SIG-M5 treated with dmso at 0.1 percent for 504 hours (cell line): Measurements from ENCODE around the gene UNC5C.
"Not testable (repeated sequence)": the region's sequence is repeated elsewhere in the genome, so short reads cannot be mapped to it uniquely, and the experiment has no call there.

Experiments used
- DNase-seq: peaks from one replicate; lab custom pipeline; 2025; ENCODE audit not compliant: unreplicated experiment; lab: John Stamatoyannopoulos, UW

The UNC5C gene

DNA sequence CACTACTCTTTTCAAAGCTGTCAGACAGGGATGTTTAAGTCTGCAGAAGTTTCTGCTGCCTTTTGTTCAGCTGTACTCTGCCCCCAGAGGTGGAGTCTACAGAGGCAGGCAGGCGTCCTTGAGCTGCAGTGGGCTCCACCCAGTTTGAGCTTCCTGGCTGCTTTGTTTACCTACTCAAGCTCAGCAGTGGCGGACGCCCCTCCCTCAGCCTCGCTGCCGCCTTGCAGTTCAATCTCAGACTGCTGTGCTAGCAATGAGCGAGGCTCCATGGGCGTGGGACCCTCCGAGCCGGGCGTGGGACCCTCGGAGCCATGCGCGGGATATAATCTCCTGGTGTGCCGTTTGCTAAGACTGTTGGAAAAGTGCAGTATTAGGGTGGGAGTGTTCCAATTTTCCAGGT is 409.3 kb downstream of the UNC5C start:
- DNase-seq, result not testable (repeated sequence)

- DNase-seq, result not testable (repeated sequence)
These were observed 414.8 kb downstream of the UNC5C start for GRCh38 chr4:95134016-95134415.

DNA sequence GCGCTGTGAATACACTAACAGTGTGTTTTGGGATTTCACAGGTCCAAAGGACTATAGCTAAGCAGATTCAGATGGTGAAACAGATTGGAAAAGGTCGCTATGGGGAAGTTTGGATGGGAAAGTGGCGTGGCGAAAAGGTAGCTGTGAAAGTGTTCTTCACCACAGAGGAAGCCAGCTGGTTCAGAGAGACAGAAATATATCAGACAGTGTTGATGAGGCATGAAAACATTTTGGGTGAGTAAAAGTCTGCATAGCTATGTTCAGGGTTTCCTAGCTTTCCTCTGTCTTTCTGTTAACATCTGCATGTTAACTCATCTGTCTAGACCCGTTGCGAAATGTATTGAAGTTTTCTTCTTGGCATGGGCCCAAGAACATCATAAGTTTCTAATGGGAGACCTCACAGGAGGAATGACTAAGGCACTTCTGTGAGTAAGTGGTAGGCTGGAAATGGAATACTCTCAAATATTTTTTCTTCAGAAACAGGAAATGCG is 418.9 kb downstream of the UNC5C start:
- DNase-seq, result peak; percentile 39

- DNase-seq, result no peak
These were observed 419.7 kb downstream of the UNC5C start for GRCh38 chr4:95129031-95129430.

DNA sequence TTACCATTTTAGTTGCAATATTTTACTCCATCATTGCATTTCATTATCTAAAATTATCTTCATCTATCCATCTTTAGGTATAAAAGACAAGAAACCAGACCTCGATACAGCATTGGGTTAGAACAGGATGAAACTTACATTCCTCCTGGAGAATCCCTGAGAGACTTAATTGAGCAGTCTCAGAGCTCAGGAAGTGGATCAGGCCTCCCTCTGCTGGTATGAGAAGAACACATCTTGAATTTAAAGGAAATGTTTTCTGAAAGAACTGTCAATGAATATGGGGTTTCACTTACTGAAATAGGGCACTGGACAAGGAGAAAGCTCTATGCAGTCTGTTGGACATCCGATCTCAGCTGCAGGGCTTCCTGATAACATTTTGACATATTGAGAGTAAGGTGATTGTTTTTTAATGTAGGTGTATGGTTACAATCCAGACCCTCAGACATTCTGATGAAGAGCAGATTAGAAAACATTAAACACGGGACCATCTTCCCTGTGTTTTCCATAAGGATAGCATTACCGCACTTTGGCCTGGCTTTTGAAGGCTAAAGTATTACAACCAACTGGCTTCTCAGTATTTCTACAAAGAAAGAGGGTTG is 423.8 kb downstream of the UNC5C start:
- peak; percentile 7 for DNase-seq

- no peak for DNase-seq
These were observed 426.8 kb downstream of the UNC5C start for GRCh38 chr4:95122001-95122400.

- no peak for DNase-seq
These were observed 428.3 kb downstream of the UNC5C start for GRCh38 chr4:95120456-95120855.

DNA sequence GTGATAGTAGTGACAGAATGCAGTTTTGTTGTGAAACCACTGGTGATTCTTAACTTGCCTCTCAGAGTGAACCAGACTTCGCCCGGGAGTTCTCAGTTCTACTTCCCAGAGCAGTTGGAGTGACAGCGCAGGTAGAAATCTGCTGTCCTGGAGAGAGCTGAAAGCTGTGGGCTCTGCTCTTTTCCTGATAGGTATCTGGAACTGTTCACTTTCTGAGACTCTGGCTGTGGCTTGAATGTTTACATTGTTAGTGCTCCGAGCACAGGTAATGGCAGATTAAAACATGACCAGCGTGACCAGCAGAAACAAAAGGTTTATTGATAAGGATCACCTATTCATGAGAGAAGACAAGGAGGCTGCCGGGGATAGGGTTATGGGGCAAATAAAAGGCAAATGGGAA is 430.3 kb downstream of the UNC5C start:
- DNase-seq, result no peak

GRCh38 chr4:95114521-95114920 is 434.3 kb downstream of the UNC5C start:
- DNase-seq, result no peak
